DOHH2 (cell line): ENCODE results near the gene CASS4.

Experiments
- H3F3A ChIP-seq: fragments of 200-600 bp; sonication (generic), shearing (Covaris generic); 2 replicates; pipeline ENCODE4 v1.6.0; 2016; ENCODE audit warnings: antibody characterized with exemption, mild to moderate bottlenecking; ENCODE audit not compliant: control insufficient read depth, insufficient read depth
- H3K27ac ChIP-seq: fragments of 200-600 bp; sonication (generic); 2 replicates; pipeline ENCODE4 v1.5.1; 2014; ENCODE audit warnings: low read depth, mild to moderate bottlenecking, low read length, moderate library complexity
- H3K27me3 ChIP-seq: fragments of 200-600 bp; sonication (generic); 2 replicates; pipeline ENCODE4 v1.6.1; 2014; ENCODE audit warnings: mild to moderate bottlenecking, low read length, mixed read lengths; ENCODE audit not compliant: control insufficient read depth
- H3K36me3 ChIP-seq: fragments of 200-600 bp; sonication (generic); 2 replicates; pipeline ENCODE4 v1.6.1; 2014; ENCODE audit warnings: mild to moderate bottlenecking, low read length, moderate library complexity, mixed read lengths; ENCODE audit not compliant: control insufficient read depth
- H3K4me1 ChIP-seq: fragments of 200-600 bp; sonication (generic); 2 replicates; pipeline ENCODE4 v1.6.1; 2014; ENCODE audit warnings: mild to moderate bottlenecking, low read length, mixed read lengths; ENCODE audit not compliant: control insufficient read depth
- H3K4me2 ChIP-seq: fragments of 200-600 bp; sonication (generic); 2 replicates; pipeline ENCODE4 v1.6.0; 2014; ENCODE audit warnings: mild to moderate bottlenecking, low read length, moderate library complexity
- H3K4me3 ChIP-seq: fragments of 200-600 bp; sonication (generic); 2 replicates; pipeline ENCODE4 v1.5.1; 2014; ENCODE audit warnings: mild to moderate bottlenecking, low read length, mixed read lengths
- H3K79me2 ChIP-seq: fragments of 200-600 bp; sonication (generic); 2 replicates; pipeline ENCODE4 v1.6.1; 2014; ENCODE audit warnings: mild to moderate bottlenecking, low read length, mixed read lengths; ENCODE audit not compliant: control insufficient read depth
- H3K9me2 ChIP-seq: fragments of 200-600 bp; sonication (generic); replicated peaks from 2 replicates; pipeline ENCODE4 v1.6.1; 2014; ENCODE audit warnings: mild to moderate bottlenecking, low read length, mixed read lengths; ENCODE audit not compliant: control insufficient read depth
- H3K9me3 ChIP-seq: fragments of 200-600 bp; sonication (generic); 2 replicates; pipeline ENCODE4 v1.6.1; 2014; ENCODE audit warnings: antibody characterized with exemption, low read length, mixed read lengths; ENCODE audit not compliant: control insufficient read depth, insufficient read depth
- H4K20me1 ChIP-seq: fragments of 200-600 bp; sonication (generic); 2 replicates; pipeline ENCODE4 v1.6.0; 2014; ENCODE audit warnings: low read depth, mild to moderate bottlenecking, antibody characterized with exemption, low read length, moderate library complexity; ENCODE audit not compliant: control insufficient read depth, insufficient read depth
- EZH2phosphoT487 ChIP-seq: fragments of 200-600 bp; sonication (generic); IDR thresholded peaks from 2 replicates; pipeline ENCODE4 v1.6.1; 2017; ENCODE audit warnings: borderline replicate concordance, mild to moderate bottlenecking, antibody characterized with exemption, low read length, moderate library complexity, mixed read lengths
- TF ChIP-seq, protein P1 (sequence below): fragments of 200-600 bp; sonication (generic); IDR thresholded peaks from one replicate; pipeline ENCODE4 v1.5.1; 2014; ENCODE audit warnings: antibody characterized with exemption, mild to moderate bottlenecking, low read depth, low read length; ENCODE audit not compliant: poor library complexity, severe bottlenecking

The CASS4 gene

DNA sequence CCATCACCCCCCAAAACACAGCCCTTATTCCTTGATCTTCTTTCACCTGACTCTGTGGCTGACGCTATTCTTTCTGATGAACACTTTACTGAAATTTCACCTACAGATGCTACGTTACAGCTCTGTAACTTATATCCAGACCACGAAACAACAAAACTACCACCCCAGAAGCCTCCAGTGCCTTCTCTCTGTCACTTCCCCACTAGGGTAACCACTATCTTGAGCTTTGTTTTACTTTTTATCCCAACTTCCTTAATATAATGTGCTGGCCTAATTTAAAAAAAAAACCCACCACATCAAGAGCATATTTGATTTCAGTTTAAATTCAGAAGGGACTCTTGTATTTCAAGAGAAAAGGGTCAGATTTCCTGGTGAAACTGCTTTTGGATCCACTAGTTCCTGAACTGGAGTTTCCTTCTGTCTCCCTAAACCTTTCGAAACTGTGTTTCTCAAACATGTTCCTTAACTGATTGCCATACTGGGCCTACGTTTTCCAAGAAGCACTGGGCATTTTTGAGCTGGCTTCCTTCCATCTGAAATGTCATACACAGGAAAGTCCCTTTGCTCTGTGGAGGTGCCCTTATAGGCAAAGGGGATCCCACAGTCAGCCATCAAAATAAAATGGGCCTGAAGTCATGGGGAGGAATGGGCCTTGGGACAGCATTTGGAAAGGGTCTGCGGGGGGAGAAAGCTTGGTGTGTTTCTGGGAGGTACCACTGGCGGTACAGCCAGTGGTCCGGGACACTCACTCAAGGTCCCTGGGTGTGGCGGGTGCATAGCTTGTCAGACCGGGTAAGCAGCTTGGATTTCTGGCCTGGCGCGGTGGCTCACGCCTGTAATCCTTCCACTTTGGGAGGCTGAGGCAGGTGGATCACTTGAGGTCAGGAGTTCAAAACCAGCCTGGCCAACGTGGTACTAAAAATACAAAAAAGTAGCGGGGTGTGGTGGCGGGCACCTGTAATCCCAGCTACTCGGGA is 30.6 kb downstream of the CASS4 start:
- Histone ChIP-seq H3K9me2 (no peaks in the 10 kb centered on the region), H3K4me3 (no peak overlapping the region), H3K27me3 (no peaks in the 10 kb centered on the region), H3K79me2 (no peaks in the 10 kb centered on the region), H3K27ac (no peak overlapping the region), H4K20me1 (no peaks in the 10 kb centered on the region), H3F3A (no peaks in the 10 kb centered on the region), H3K36me3 (no peaks in the 10 kb centered on the region), H3K4me1 (no peaks in the 10 kb centered on the region; the same call in 1 of the 2 replicates), H3K4me2 (no peak overlapping the region), H3K9me3 (no peaks in the 10 kb centered on the region)
- TF ChIP-seq EZH2phosphoT487: no peak
- TF ChIP-seq, protein P1, sequence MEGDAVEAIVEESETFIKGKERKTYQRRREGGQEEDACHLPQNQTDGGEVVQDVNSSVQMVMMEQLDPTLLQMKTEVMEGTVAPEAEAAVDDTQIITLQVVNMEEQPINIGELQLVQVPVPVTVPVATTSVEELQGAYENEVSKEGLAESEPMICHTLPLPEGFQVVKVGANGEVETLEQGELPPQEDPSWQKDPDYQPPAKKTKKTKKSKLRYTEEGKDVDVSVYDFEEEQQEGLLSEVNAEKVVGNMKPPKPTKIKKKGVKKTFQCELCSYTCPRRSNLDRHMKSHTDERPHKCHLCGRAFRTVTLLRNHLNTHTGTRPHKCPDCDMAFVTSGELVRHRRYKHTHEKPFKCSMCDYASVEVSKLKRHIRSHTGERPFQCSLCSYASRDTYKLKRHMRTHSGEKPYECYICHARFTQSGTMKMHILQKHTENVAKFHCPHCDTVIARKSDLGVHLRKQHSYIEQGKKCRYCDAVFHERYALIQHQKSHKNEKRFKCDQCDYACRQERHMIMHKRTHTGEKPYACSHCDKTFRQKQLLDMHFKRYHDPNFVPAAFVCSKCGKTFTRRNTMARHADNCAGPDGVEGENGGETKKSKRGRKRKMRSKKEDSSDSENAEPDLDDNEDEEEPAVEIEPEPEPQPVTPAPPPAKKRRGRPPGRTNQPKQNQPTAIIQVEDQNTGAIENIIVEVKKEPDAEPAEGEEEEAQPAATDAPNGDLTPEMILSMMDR: no peak

DNA sequence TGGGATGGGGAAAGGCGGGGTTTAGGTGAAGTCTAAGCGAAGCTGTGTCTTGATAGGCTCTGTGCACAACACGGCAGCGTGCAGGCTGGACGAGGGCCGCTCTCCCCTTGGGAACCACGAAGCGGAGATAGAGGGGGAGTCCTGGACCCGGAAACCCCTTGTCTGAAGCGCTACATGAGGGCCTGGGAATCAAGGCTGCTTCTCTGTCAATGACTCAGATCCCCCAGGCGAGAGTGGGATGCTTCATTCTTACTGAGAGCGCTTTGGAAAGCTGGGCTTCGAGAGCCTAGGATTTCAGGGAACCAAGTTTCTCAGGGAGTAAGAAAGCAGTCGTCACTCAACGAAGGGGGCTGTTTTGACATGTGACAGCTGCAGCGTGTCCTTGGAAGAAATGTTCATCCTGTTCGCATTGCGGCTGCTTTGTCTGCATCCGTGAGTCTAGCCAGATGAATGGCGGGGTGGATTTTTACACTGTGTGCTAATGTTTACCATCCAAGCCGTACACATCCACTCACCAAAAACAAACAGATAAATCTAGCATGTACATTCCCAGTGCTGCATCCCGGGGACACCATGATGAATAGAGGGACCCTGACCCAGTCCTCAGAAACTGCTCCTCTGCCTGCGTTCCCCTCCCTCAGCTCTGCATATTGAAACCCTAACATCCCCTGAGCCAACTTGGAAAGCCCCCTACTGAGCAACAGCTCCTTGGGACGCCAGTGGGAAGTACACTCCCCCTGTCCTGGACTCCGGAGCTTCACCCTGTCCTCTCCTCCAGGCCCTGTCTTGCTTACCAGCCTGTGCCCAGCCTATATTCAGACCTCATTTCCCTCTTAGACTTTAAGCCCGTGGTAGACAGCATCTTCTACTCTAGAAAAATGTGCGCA is 31.8 kb downstream of the CASS4 start:
- H3K36me3 ChIP-seq: no peaks in the 10 kb centered on the region
- H3K27me3 ChIP-seq: no peaks in the 10 kb centered on the region
- H3K27ac ChIP-seq: no peak overlapping the region
- H3K4me3 ChIP-seq: no peak overlapping the region
- TF ChIP-seq, protein P1: no peak
- TF ChIP-seq EZH2phosphoT487: no peak
- H3K9me3 ChIP-seq: no peaks in the 10 kb centered on the region
- H3K4me1 ChIP-seq: no peaks in the 10 kb centered on the region; the same call in 1 of the 2 replicates
- no peaks in the 10 kb centered on the region for H3F3A ChIP-seq
- no peaks in the 10 kb centered on the region for H4K20me1 ChIP-seq
- H3K79me2 ChIP-seq: no peaks in the 10 kb centered on the region
- H3K4me2 ChIP-seq: no peak overlapping the region
- no peaks in the 10 kb centered on the region for H3K9me2 ChIP-seq

DNA sequence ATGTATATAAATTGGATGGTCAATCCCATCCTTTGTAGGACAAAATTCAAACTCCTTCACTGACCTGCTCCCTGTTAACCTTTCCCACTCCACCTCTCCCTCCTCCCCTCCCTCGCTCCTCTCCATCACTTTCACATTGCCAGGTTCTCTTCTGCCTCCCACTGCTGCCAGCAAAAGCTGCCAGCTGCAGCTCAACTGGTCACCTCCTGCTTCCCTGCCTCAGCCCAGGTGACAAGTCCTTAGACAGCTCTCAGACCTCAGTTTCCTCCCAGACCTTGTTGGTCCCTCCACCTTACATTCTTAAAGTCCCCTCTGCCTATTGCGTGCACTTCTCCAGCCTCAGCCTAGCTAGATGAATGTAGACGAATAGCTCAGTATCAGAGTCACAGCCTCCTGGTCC is 33.1 kb downstream of the CASS4 start:
- no peaks in the 10 kb centered on the region for H3K79me2 ChIP-seq
- no peaks in the 10 kb centered on the region for H3F3A ChIP-seq
- no peak overlapping the region for H3K4me2 ChIP-seq
- no peaks in the 10 kb centered on the region for H3K36me3 ChIP-seq
- no peaks in the 10 kb centered on the region for H4K20me1 ChIP-seq
- TF ChIP-seq EZH2phosphoT487: no peak
- TF ChIP-seq, protein P1: no peak
- H3K9me2 ChIP-seq: no peaks in the 10 kb centered on the region
- H3K4me3 ChIP-seq: no peak overlapping the region
- no peaks in the 10 kb centered on the region; the same call in 1 of the 2 replicates for H3K4me1 ChIP-seq
- no peaks in the 10 kb centered on the region for H3K9me3 ChIP-seq
- H3K27me3 ChIP-seq: no peaks in the 10 kb centered on the region
- H3K27ac ChIP-seq: no peak overlapping the region
